Neural crest cell (in vitro differentiated cells): Measurements from ENCODE around the gene TACSTD2. TPM values are rescaled to one million over a fixed set of nuclear protein-coding genes. Genes with fewer than 3 reads are reported as not detected.

Source experiments
- DNase-seq: peaks from one replicate; pipeline ENCODE4 v3.0.0; 2021; ENCODE audit warnings: low read depth, mixed read lengths, low spot score
- H3K27ac Mint-ChIP-seq: one replicate; pipeline ENCODE4 v1.8.0; 2021; ENCODE audit warnings: mild to moderate bottlenecking, mixed read lengths; ENCODE audit not compliant: unreplicated experiment
- H3K27me3 Mint-ChIP-seq: 2 replicates; pipeline ENCODE4 v1.8.0; 2021; ENCODE audit warnings: low read depth, mild to moderate bottlenecking, mixed read lengths
- H3K36me3 Mint-ChIP-seq: 2 replicates; pipeline ENCODE4 v1.8.0; 2021; ENCODE audit warnings: low read depth, mild to moderate bottlenecking, mixed read lengths
- H3K4me1 Mint-ChIP-seq: 2 replicates; pipeline ENCODE4 v1.8.0; 2021; ENCODE audit warnings: mixed read lengths
- H3K4me3 Mint-ChIP-seq: one replicate; pipeline ENCODE4 v1.8.0; 2021; ENCODE audit warnings: mild to moderate bottlenecking, mixed read lengths
- H3K9me3 Mint-ChIP-seq: 2 replicates; pipeline ENCODE4 v1.8.0; 2021; ENCODE audit warnings: mixed read lengths
- CTCF ChIP-seq: fragments of 200-600 bp; sonication (generic); conservative IDR thresholded peaks from 2 replicates; pipeline ENCODE4 v1.5.0; 2021; ENCODE audit warnings: antibody characterized with exemption, mild to moderate bottlenecking
- total RNA-seq: library from RNA; stranded (reverse); gene quantifications from 2 replicates; pipeline ENCODE4 v1.2.1, GENCODE V29; 2021

TACSTD2 gene
- total RNA-seq, 1 donor from 2014 or later: not detected

GRCh38 chr1:58596631-58597052, 19.6 kb upstream of the TACSTD2 start:
- no peak for TF ChIP-seq CTCF
- Mint-ChIP-seq H3K36me3 (peaks cover 3% of the 10 kb centered on the region), H3K27ac (peak overlapping the region; percentile 87), H3K4me3 (no peak overlapping the region), H3K4me1 (no peaks in the 10 kb centered on the region), H3K27me3 (peaks cover 2% of the 10 kb centered on the region), H3K9me3 (peaks cover 4% of the 10 kb centered on the region)
- no peak for DNase-seq

- H3K4me1 Mint-ChIP-seq: no peaks in the 10 kb centered on the region
- H3K9me3 Mint-ChIP-seq: peaks cover 3% of the 10 kb centered on the region
- no peak overlapping the region for H3K4me3 Mint-ChIP-seq
- no peak for DNase-seq
- H3K27me3 Mint-ChIP-seq: peaks cover 2% of the 10 kb centered on the region
- H3K36me3 Mint-ChIP-seq: no peaks in the 10 kb centered on the region
- H3K27ac Mint-ChIP-seq: no peak overlapping the region
- TF ChIP-seq CTCF: no peak
Measured at GRCh38 chr1:58594546-58594945, 17.5 kb upstream of the TACSTD2 start.

DNA sequence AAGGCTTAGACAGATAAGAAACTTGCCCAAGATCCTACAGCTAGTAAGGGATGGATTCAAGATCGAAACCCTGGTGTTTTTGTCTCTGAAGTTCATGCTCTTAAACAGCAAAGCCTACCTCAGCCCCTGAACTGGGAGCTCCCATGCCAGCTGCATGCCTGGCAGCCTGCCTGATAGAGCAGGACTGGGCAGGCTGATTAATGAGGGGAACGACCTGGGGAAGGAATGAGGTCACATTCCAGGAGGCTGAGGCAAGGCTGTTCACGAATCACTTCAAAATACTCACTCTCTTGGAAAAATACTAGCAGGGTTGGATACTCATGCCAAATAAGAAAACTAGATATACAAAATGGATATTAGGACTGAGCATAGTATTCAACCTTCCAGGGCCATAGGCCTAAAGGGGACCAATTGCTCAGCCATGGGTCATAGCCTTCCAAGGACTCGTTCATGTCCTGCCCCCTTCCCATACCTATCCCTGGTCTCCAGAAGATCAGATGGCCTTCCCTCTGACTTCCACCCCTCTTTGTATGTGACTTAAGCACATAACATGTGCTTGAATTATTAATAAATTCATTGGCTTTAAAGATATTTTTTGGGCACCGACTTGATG, 15.6 kb upstream of the TACSTD2 start:
- peaks cover 2% of the 10 kb centered on the region for H3K27me3 Mint-ChIP-seq
- no peak overlapping the region for H3K4me3 Mint-ChIP-seq
- H3K27ac Mint-ChIP-seq: no peak overlapping the region
- H3K9me3 Mint-ChIP-seq: no peaks in the 10 kb centered on the region
- no peak for TF ChIP-seq CTCF
- H3K4me1 Mint-ChIP-seq: no peaks in the 10 kb centered on the region
- H3K36me3 Mint-ChIP-seq: no peaks in the 10 kb centered on the region
- no peak for DNase-seq

DNA sequence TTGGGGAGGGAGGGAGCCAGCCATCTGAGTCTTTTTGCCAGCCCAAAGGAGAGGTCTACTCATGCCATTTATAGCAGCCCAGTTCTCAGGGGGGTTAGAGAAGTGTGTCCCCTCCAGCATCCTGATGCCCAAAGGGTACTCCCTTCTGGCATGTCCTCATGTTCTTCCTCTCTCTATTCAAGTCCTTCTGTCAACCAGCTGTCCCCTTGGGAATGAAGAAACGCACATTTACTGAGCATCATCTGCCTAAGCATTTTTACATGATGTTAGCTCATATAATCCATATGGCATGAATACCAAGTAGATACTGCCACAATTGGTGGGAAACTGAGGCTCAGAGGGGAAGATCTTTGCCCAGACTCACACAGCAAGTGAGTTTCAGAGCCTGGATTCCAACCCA, 14.8 kb upstream of the TACSTD2 start:
- no peaks in the 10 kb centered on the region for H3K9me3 Mint-ChIP-seq
- H3K4me1 Mint-ChIP-seq: peaks cover under 1% of the 10 kb centered on the region
- no peak overlapping the region for H3K27ac Mint-ChIP-seq
- peaks cover 2% of the 10 kb centered on the region for H3K27me3 Mint-ChIP-seq
- H3K36me3 Mint-ChIP-seq: no peaks in the 10 kb centered on the region
- H3K4me3 Mint-ChIP-seq: no peak overlapping the region
- TF ChIP-seq CTCF: no peak
- no peak for DNase-seq

DNA sequence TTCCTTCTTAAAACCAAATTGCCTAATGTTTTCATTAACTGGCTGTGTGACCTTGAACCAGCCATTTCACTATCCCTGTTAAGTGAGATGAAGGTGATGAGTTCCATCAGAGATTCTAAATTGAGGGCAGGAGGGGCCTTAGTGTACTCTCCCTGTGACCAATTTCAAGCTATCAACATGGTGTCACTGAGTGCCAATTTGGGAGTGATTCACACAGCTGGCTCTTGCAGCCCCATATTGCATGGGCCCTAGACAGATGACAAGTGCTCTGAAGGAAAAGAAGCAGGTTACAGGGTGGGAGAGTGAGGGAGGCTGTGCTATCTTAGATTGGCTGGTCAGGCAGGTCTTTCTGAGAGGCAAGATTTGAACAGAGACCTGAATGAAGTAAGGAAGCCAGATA, 13.0 kb upstream of the TACSTD2 start:
- TF ChIP-seq CTCF: no peak
- no peak for DNase-seq
- no peak overlapping the region for H3K27ac Mint-ChIP-seq
- H3K4me1 Mint-ChIP-seq: peaks cover 8% of the 10 kb centered on the region
- H3K4me3 Mint-ChIP-seq: no peak overlapping the region
- peaks cover 9% of the 10 kb centered on the region for H3K27me3 Mint-ChIP-seq
- no peaks in the 10 kb centered on the region for H3K36me3 Mint-ChIP-seq
- no peaks in the 10 kb centered on the region for H3K9me3 Mint-ChIP-seq
